ENCODE measurements around the gene ELMO1.

GRCh38 chr7:37281368-37282092 lies 167.1 kb downstream of the ELMO1 start:
- TF ChIP-seq CTCF (IDR thresholded peaks at IDR 0.05 in 8 of 11, conservative IDR thresholded peaks at IDR 0.05 in 3 of 11) (no peak), POLR2A (IDR thresholded peaks at IDR 0.05) (no peak)

Data from spleen (tissue), 7 donors.